ENCODE results near the gene PRR30.

DNA sequence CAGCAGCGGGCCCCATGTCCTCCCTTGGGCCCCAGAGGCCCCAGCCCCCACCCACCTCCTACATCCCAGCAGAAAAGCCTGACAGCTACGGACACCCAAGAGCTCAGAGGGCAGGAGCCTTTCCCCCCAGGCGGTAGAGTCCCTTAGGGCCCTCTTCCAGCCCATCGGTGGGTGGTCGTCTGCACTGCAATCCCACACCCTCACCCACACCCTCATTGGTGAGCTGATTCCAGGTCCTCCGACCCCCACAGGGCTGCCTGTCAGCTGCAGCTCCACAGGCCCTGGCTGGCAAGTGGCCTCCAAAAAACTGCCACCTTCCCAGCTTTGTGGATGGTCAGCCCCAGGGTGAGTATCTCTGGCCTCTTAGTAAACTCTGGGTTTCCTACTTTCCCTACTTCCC, 20.1 kb upstream of the PRR30 start:
- TF ChIP-seq CTCF (IDR thresholded peaks at IDR 0.05; ENCODE audit: low read length): no peak
- TF ChIP-seq EZH2 (IDR thresholded peaks at IDR 0.05; ENCODE audit: borderline replicate concordance, low read length): no peak

Measured in OCI-LY1 (cell line).